Ishikawa (cell line): ENCODE results near the gene RGL2.
A peak's percentile ranks its signal among the peaks of the same experiment; 100 is the strongest.

ENCODE experiments used
- CEBPB ChIP-seq: IDR thresholded peaks from 2 replicates; pipeline ENCODE4 v1.6.1; 2012
- CREB1 ChIP-seq: IDR thresholded peaks from 2 replicates; pipeline ENCODE4 v1.6.1; 2012; ENCODE audit warnings: low read depth
- EGR1 ChIP-seq: IDR thresholded peaks from 2 replicates; pipeline ENCODE4 v1.6.1; 2012
- EP300 ChIP-seq: IDR thresholded peaks from 2 replicates; pipeline ENCODE4 v1.6.1; 2012; ENCODE audit warnings: borderline replicate concordance
- FOXM1 ChIP-seq: IDR thresholded peaks from 2 replicates; pipeline ENCODE4 v1.6.1; 2012; ENCODE audit warnings: low read depth, borderline replicate concordance
- NFIC ChIP-seq: IDR thresholded peaks from 2 replicates; pipeline ENCODE4 v1.6.1; 2012
- RAD21 ChIP-seq: IDR thresholded peaks from 2 replicates; pipeline ENCODE4 v1.6.1; 2012; ENCODE audit warnings: low read depth
- REST ChIP-seq: IDR thresholded peaks from 2 replicates; pipeline ENCODE4 v1.6.1; 2012; ENCODE audit warnings: low read depth, mild to moderate bottlenecking
- TAF1 ChIP-seq: IDR thresholded peaks from 2 replicates; pipeline ENCODE4 v1.6.1; 2012; ENCODE audit warnings: low read depth, mild to moderate bottlenecking
- TCF12 ChIP-seq: IDR thresholded peaks from 2 replicates; pipeline ENCODE4 v1.6.1; 2012; ENCODE audit warnings: low read depth
- TEAD4 ChIP-seq: IDR thresholded peaks from 2 replicates; pipeline ENCODE4 v1.6.1; 2012
- USF1 ChIP-seq: IDR thresholded peaks from 2 replicates; pipeline ENCODE4 v1.6.1; 2012
- YY1 ChIP-seq: IDR thresholded peaks from 2 replicates; pipeline ENCODE4 v1.6.1; 2012; ENCODE audit warnings: low read depth
- ZBTB7A ChIP-seq: IDR thresholded peaks from 2 replicates; pipeline ENCODE4 v1.6.1; 2012; ENCODE audit warnings: low read depth
- TF ChIP-seq, protein P1 (sequence below): IDR thresholded peaks from 2 replicates; pipeline ENCODE4 v1.6.1; 2012

The RGL2 gene

GRCh38 chr6:33249732-33250630, 48.8 kb downstream of the RGL2 start:
- TF ChIP-seq USF1 (no peak), TAF1 (0 out of 2 replicates have a peak, but pooled peaks have one; percentile 5), CEBPB (no peak)

DNA sequence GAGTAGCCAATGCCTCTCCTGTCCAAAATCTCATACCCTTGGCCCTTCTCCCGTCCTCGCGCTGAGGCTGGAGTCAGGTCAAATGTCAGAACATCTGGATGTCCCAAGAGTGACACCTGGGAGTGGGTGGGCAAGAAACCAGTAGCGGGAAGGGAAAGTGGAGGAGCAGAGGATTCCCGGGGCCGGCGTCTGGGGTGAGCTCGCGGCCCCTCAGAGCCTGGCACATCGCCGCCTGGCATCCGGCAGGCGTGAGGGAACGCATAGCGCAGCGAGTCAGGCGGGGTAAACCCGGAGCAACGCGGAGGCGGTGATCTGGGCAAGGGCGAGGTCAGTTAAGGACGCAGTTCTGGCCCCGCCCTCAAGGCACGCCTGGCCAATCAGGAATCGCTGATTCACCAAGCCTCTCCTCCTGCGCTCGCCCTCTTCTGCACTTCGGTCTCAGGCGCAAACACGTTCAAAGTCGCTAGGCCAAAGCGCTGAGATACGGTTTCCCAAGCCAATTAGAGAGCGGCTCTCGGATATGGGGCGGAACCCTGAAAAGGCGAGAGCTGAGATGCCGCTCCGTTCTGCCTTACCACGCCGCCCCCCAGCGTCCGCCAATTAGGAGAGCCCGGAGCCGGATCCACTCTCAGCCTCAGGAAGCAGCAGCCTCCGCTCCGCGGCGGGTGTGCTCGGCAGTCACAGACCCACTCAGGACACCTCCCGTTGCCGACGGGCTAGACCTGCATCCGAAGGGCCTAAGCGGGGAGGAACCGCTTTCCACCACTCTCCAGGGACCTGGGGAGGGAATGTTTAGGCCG, 49.6 kb downstream of the RGL2 start:
- TF ChIP-seq REST (no peak), NFIC (no peak; the same call in 1 of the 2 replicates), ZBTB7A (no peak), TEAD4 (peak; percentile 14; the same call in 1 of the 2 replicates), RAD21 (peak; percentile 12; the same call in 1 of the 2 replicates), TCF12 (no peak), EP300 (no peak; the same call in 1 of the 2 replicates), FOXM1 (no peak), EGR1 (peak; percentile 80), CEBPB (no peak), TAF1 (peak; percentile 31; the same call in 1 of the 2 replicates), CREB1 (peak; percentile 10; the same call in 1 of the 2 replicates), YY1 (no peak), USF1 (peak; percentile 12; the same call in 1 of the 2 replicates)
- TF ChIP-seq, protein P1, sequence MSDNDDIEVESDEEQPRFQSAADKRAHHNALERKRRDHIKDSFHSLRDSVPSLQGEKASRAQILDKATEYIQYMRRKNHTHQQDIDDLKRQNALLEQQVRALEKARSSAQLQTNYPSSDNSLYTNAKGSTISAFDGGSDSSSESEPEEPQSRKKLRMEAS: peak; percentile 47; the same call in 1 of the 2 replicates

- TF ChIP-seq EGR1: no peak
- TF ChIP-seq TCF12: no peak
- no peak for TF ChIP-seq NFIC
- no peak for TF ChIP-seq EP300
- no peak for TF ChIP-seq RAD21
- no peak for TF ChIP-seq TEAD4
- TF ChIP-seq TAF1: no peak
- TF ChIP-seq USF1: no peak
- TF ChIP-seq REST: no peak
- no peak for TF ChIP-seq CREB1
- no peak for TF ChIP-seq FOXM1
- TF ChIP-seq YY1: no peak
- no peak for TF ChIP-seq CEBPB
Measured at GRCh38 chr6:33248643-33248931, 50.2 kb downstream of the RGL2 start.

GRCh38 chr6:33247977-33248642, 50.6 kb downstream of the RGL2 start:
- no peak for TF ChIP-seq EGR1
- TF ChIP-seq RAD21: peak; percentile 95

- TF ChIP-seq RAD21 (no peak), TAF1 (no peak), NFIC (no peak), EP300 (no peak), CREB1 (no peak), USF1 (no peak), REST (no peak), YY1 (no peak)
- TF ChIP-seq, protein P1: no peak
Measured at GRCh38 chr6:33243476-33243875, 55.3 kb downstream of the RGL2 start.
